GM19351 (cell line): ENCODE data around the gene TFR2.

Source experiments
- ATAC-seq: cut with Tn5 transposase; IDR thresholded peaks from one replicate; pipeline ENCODE4 v1.9.1; 2021; ENCODE audit warnings: mild to moderate bottlenecking, moderate library complexity; ENCODE audit not compliant: unreplicated experiment

TFR2 gene

DNA sequence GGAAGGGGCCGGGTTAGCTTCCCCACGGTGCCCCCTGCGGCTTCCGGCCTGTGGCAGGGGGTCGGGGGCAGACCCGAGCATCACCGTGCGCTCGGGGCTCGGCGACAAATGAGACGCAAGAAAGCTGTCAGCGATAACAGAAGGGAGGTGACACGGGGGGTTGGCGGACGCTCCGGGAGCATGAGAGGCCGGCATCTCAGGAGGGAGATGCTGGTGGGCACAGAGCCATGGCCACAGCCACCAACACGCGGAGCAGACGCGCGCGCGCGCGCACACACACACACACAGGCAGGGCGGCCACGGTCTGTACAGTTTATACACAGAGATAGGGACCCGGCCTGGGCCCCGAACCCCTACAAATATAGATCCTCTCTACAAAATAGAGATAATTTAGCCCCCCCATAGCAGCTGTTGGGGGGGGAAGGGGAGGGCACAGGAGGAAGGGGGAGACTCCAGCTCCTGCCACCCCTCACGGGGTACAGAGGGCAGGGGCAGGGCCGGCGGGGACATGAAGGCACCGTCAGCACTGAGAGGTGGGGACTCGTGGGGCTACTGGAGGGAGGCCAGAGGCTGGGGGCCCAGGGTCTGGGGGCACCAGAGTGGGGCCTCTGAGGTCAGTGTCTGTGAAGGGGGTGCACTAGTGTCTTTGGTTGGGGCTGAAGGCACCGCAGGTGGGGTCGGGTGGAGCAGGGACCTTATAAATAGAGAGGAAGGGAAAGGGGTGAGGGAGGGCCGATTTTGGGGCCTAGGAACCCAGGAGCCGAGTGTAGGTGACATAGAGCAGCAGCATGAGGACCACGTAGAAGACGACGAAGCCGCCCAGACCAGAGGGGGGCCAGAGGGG lies 66.8 kb downstream of the TFR2 start:
- ATAC-seq, result no peak

DNA sequence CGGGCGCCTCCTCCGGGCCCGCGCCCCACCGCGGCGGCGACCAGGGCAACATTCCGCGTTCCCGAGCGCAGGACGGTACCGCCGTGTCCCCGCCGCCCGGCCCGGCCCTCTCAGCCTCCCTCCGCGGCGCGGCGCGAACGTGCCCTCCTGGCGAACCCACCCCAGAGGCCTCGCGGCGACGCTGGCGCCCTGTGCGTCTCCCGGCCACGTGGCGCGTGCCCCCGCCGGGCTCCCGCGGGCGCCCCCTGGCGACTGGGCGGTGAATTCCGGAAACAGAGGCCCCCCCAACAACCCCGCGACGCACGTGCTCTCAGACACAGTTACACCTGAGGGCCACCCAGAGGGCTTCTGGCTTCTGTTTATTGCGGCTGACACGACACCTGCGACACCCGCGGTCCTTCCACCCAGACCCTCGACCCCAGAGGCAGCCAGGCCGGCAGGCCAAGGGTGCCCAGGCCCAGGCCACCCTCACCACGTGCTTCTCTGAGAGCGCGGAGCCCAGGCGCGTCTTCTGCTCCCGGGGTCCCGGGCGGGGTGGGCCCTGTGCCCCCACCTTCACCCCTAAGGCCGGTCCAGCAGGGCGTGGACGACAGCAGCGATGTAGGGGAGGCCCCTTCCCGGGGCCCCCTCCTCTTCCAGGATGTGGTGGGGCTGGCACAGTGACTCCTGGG lies 67.5 kb downstream of the TFR2 start, which contains the start of gene SAP25:
Gene SAP25 (minus strand): TSS at position 210 of the 671 bp plus-strand sequence. CDS start 158 bp downstream, at position 52.
- ATAC-seq, result no peak

DNA sequence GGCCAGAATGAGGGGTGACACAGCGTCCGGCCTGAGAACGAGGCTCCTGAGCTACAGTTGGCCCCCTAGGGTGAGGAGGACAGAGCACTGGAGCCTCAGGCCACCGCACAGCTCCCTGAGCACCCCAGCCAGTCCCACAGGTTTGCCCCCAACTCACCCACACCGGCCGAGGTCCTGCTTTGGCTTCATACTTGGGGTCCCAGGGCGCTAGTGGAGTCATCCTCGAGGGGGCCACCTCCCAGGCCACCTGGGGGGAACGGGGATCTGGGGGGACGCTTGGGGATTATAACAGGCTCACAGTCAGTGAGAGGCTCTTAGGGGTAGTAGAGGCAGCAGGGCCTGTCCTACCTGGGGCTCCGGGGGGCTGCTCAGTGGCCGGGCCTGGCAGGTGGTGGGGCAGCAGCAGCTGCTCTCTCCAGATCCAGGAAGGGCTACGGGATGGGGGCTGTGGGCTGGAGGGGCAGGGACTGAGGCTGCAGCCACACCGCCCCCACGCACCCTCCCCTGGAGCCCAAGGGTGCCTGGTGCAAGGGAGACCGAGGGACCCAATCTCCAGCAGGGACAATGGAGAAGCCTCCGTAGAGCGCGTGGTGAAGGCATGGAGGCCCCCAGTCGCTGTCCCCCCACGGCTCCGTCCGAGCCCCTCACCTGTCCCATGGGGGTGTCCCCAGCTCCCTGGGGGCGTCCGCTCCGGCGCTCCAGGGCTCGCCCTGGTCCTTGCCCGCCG lies 68.2 kb downstream of the TFR2 start:
- no peak for ATAC-seq

DNA sequence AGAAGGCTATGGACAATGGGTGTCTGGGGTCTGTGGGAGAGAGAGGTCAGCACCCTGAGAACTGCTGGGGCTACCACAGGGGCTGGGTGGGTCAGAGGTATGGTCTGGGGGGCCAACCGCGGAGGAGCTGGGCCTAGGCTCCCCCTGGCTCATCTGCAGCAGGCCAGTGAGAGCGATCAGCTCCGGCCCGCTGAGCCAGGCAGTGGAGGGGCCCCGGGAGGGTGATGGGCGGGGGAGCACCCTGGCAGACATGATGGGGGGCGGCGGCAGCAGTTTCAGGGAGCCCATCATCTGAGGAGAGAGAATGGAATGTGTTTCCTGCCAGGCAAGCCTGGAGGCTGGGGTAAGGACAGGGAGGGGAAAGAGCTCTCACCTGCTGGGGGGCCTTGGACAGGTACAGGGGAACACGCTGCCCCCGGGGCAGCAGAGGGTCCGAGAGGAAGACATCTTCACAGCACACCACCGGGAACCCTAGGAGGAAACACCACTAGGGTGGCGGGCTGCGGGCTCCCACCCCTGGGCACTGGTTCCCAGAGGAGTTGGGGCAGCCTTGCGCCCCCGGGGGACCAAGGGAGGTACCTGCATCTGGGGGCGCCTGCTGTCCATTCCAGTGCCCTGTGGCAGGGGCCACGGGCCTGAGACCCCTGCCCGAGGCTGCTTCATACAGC lies 68.9 kb downstream of the TFR2 start:
- no peak for ATAC-seq

DNA sequence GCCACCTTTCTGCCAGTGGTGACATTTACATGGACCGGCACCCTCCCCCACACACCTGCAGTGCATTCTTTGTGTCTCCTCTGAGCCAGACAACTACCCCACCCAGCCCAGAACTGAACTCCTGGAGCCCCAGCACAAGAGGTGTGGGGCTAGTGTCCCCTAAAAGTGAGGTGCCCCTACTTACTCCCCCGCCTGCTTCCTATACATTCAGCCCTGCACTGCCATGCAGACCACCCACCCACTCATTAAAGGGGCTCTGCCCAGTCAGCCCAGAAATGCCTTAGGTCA lies 69.6 kb downstream of the TFR2 start:
- no peak for ATAC-seq

DNA sequence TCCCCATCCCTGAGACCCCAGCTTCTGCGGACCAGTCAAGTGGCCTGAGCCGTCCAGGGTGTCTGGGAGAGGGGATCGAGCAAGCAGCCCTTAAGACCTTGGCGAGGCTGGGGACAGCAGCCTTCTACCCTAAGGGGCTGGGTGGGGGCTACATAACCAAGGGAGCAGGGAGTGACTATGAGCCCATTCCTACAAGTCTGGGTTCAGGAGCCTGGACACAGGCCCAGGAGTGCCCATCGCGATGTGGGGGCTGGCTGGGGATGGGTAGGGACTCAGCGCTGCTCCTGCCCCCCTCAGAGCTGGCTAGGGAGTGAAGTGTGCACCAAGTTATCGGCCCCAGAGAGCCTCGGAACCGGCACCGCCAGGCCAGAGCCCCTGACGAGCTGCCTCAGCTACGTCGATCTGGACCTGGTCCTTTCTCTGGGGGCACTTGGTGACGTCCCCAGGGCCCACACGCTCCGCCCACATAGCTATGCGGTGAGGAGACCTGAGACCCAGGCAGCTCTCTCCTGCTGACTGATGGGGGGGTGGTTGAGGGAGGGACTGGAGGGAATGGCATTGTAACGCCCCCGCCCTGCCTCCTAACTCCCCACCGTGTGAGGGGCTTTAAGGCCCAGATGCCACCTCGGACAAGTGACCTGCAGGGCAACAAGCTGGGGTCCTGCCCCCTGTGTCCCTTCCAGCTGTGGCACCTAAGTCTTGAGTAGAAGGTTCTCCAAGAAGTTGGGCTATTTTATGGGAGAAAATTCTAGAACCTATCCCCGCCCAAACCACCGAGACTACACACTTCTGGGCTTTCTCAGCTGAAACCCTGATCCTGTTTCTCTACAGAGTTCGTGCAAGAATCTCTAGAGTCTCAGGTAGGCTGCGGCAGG lies 70.2 kb downstream of the TFR2 start:
- ATAC-seq, result no peak
